H1 (cell line): Measurements from ENCODE around the gene SLC25A48. TPM values are rescaled to one million over a fixed set of nuclear protein-coding genes. Genes with fewer than 3 reads are reported as not detected.

Experiments
- JUN ChIP-seq: IDR thresholded peaks from 2 replicates; pipeline ENCODE4 v1.6.1; 2011; ENCODE audit warnings: low read depth, mild to moderate bottlenecking, improper control_type of control experiment, low read length
- polyA plus RNA-seq, 7 experiments: library from polyadenylated mRNA; depleted of rRNA in 3 of 7; stranded (reverse) in 5 of 7; unstranded in 2 of 7; fragments of >200 nt in 5 of 7; fragments of 200-250 nt in 2 of 7; gene quantifications; 1 replicate in 5 of 7; 2 replicates in 1 of 7; 4 replicates in 1 of 7; pipeline versions ENCODE4 v1.2.1 to v1.2.3, GENCODE V29; 2011 to 2013; ENCODE audit warnings: missing spikeins in 2 of 7, mixed read lengths in 2 of 7
- total RNA-seq: library from RNA; stranded (reverse); fragmentation: NEBNext Ultra II Directional; extraction: Animal tissue kit (Norgen Biotek cat#: 25700); gene quantifications from 2 replicates; pipeline ENCODE4 v1.2.1, GENCODE V29; 2021

SLC25A48 gene
- total and polyA plus RNA-seq, 2 of the 8 experiments (the other 6 are each of a cell fraction or from before 2014, with no cell fraction given) = 1.3 to 1.8 TPM

DNA sequence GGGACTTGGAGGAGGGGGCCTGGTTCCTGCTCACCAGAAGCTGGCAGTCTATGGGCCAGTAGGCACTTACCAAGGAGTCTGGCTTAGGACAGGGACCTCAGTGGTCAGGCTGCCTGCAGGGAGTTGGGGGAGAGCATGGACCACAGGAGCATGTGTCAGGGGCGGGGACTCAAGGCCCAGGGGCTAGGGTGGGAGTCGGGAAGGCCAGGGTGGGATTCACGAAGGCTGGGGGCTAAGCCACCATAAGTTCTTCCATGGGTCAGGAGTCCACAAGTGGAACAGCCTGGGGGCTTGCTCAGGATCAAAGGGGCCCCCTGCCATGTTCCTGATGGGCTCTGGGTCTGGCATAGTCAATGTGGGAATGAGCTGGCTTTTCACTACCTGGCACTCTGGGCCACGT, 11.5 kb upstream of the SLC25A48 start (continued):
- TF ChIP-seq JUN = no peak
